ENCODE data around the gene ZNHIT2. TPM values are rescaled to one million over a fixed set of nuclear protein-coding genes. Genes with fewer than 3 reads are reported as not detected.

ZNHIT2 gene
- total RNA-seq, 1 donor from 2014 or later = 8.1 TPM

DNA sequence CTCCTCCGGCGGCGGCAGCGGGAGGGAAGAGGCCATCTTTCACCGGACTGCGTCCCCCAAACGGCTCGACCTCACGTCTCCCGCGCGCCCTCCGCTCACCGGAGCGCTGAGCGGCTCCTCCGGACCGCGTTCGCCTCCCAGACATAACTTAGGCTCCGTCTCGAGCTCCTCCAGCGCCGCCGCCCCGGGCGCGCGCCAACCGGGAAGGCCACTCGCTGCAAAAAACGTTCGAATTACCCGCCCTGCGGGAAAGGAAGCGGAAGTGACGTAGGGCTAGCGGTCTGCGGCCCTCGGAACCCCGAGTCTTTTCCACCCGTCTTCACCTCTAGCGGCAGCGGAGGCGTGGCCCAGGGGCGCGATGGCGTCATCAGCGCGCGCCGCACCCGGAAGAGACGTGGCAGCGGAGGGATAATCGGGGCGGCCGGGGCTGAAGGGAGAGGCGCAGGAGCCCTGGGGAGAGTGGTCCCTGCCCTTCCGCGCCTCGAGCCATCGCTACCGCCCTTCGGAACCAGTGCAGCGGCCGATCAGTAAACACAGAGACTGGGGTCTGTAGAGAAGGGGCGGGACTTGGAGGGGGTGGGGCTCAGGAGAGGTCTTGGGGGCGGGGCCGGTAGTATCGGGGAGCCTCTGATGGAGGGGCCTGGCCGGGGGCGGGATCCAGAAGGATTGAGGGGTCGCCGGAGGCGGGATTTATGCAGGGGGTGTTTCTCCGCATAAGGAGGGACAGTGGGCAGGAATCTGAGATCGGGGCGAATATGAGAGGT is 33.5 kb downstream of the ZNHIT2 start, which contains the start of the genes CDCA5 and ZFPL1:
Gene CDCA5 (minus strand): TSS at position 207 of the 764 bp plus-strand sequence. CDS start 62 bp downstream, at position 145.
Gene ZFPL1 (plus strand): TSS at position 389 of the 764 bp plus-strand sequence. CDS start 477 bp downstream, outside the sequence.
- Mint-ChIP-seq H3K27me3 (ENCODE audit: low read depth, unreplicated experiment) (no peaks in the 10 kb centered on the region), H3K4me3 (ENCODE audit: unreplicated experiment) (peak within 1 kb of the TSS; percentile 96), H3K4me1 (ENCODE audit: low read depth, unreplicated experiment) (peaks cover 9% of the 10 kb centered on the region), H3K36me3 (ENCODE audit: low read depth, unreplicated experiment) (peaks cover 8% of the 10 kb centered on the region), H3K27ac (ENCODE audit: unreplicated experiment) (peak within 1 kb of the TSS; percentile 99), H3K9me3 (ENCODE audit: unreplicated experiment) (no peaks in the 10 kb centered on the region)
- TF ChIP-seq, protein P1, sequence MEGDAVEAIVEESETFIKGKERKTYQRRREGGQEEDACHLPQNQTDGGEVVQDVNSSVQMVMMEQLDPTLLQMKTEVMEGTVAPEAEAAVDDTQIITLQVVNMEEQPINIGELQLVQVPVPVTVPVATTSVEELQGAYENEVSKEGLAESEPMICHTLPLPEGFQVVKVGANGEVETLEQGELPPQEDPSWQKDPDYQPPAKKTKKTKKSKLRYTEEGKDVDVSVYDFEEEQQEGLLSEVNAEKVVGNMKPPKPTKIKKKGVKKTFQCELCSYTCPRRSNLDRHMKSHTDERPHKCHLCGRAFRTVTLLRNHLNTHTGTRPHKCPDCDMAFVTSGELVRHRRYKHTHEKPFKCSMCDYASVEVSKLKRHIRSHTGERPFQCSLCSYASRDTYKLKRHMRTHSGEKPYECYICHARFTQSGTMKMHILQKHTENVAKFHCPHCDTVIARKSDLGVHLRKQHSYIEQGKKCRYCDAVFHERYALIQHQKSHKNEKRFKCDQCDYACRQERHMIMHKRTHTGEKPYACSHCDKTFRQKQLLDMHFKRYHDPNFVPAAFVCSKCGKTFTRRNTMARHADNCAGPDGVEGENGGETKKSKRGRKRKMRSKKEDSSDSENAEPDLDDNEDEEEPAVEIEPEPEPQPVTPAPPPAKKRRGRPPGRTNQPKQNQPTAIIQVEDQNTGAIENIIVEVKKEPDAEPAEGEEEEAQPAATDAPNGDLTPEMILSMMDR (IDR thresholded peaks at IDR 0.05; ENCODE audit: insufficient read depth, low read depth, low read length) = no peak
- no peak for TF ChIP-seq EZH2 (IDR thresholded peaks at IDR 0.05; ENCODE audit: insufficient read depth, low read length)
- Histone ChIP-seq H3K36me3 (ENCODE audit: insufficient read depth, low read length) (peaks cover 13% of the 10 kb centered on the region), H3K9ac (ENCODE audit: low read length) (peak within 1 kb of the TSS; percentile 99), H3K27me3 (ENCODE audit: insufficient read depth, low read length) (no peaks in the 10 kb centered on the region), H3K9me3 (ENCODE audit: insufficient read depth, low read depth, low read length) (no peaks in the 10 kb centered on the region), H4K20me1 (ENCODE audit: insufficient read depth, low read length) (no peaks in the 10 kb centered on the region), H3K4me1 (ENCODE audit: insufficient read depth, low read length) (peaks cover 15% of the 10 kb centered on the region), H3K79me2 (ENCODE audit: insufficient read depth, low read length) (peaks cover 62% of the 10 kb centered on the region), H3K27ac (ENCODE audit: low read depth, low read length) (peak within 1 kb of the TSS; percentile 98), H2AFZ (ENCODE audit: low read depth, low read length) (peak within 1 kb of the TSS; percentile 86), H3K4me2 (ENCODE audit: low read length) (peak within 1 kb of the TSS; percentile 95), H3K4me3 (ENCODE audit: insufficient read depth, low read depth, low read length) (peak within 1 kb of the TSS; percentile 98)
- DNase-seq (ENCODE audit: low read depth) (peak; percentile 87), FAIRE-seq (no peak)

DNA sequence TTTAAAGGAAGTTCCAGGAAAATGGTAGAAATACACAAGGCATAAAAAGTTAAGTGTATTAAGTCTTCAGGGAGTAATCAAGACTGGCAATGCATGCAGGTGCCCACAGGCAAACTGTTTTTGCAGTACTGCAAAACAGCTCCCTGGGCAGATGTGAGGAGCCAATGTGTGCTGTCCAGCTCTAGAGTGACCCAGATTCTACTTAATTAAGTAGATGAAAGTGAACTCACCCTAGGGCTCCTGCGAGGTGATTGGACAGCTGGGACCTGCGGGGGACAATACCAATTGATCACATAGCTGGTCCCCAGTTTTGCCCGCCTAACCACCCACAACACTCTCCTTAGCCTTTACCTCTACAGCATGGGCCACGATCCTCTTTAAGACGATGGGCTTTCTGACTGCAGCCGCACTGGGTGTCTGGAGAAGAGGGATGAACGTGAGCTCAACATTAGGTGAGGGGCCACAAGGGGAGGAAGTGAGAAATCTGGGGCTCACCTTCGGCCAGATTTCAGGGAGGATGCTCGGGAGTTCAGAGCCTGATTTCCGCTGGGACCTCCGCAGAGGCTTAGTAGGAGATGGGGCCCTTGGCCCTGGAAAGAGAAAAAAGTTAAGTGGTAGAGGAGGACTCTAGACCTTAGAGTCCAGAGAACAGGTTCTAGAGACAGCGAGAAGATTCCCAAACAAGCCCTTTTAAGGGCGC is 34.2 kb downstream of the ZNHIT2 start:
- peaks cover 9% of the 10 kb centered on the region for H3K4me1 Mint-ChIP-seq (ENCODE audit: low read depth, unreplicated experiment)
- Histone ChIP-seq H2AFZ (ENCODE audit: low read depth, low read length) (peak overlapping the region; percentile 86), H3K27me3 (ENCODE audit: insufficient read depth, low read length) (no peaks in the 10 kb centered on the region), H3K4me3 (ENCODE audit: insufficient read depth, low read depth, low read length) (peak overlapping the region; percentile 98), H3K9me3 (ENCODE audit: insufficient read depth, low read depth, low read length) (no peaks in the 10 kb centered on the region), H3K79me2 (ENCODE audit: insufficient read depth, low read length) (peaks cover 69% of the 10 kb centered on the region), H3K9ac (ENCODE audit: low read length) (peak overlapping the region; percentile 99), H3K4me1 (ENCODE audit: insufficient read depth, low read length) (peaks cover 15% of the 10 kb centered on the region), H3K27ac (ENCODE audit: low read depth, low read length) (peak overlapping the region; percentile 98), H3K36me3 (ENCODE audit: insufficient read depth, low read length) (peaks cover 13% of the 10 kb centered on the region), H3K4me2 (ENCODE audit: low read length) (peak overlapping the region; percentile 95), H4K20me1 (ENCODE audit: insufficient read depth, low read length) (peaks cover 4% of the 10 kb centered on the region)
- DNase-seq (ENCODE audit: low read depth) = no peak
- peak overlapping the region; percentile 99 for H3K27ac Mint-ChIP-seq (ENCODE audit: unreplicated experiment)
- H3K4me3 Mint-ChIP-seq (ENCODE audit: unreplicated experiment) = peak overlapping the region; percentile 96
- TF ChIP-seq, protein P1 (IDR thresholded peaks at IDR 0.05; ENCODE audit: insufficient read depth, low read depth, low read length) = no peak
- no peak for TF ChIP-seq EZH2 (IDR thresholded peaks at IDR 0.05; ENCODE audit: insufficient read depth, low read length)
- H3K27me3 Mint-ChIP-seq (ENCODE audit: low read depth, unreplicated experiment) = no peaks in the 10 kb centered on the region
- peaks cover 4% of the 10 kb centered on the region for H3K36me3 Mint-ChIP-seq (ENCODE audit: low read depth, unreplicated experiment)
- no peaks in the 10 kb centered on the region for H3K9me3 Mint-ChIP-seq (ENCODE audit: unreplicated experiment)
- FAIRE-seq = no peak

Measured in astrocyte (in vitro differentiated cells and primary cell).